IMR-90 (cell line): ENCODE measurements around the gene ANKRD44. TPM values are rescaled to one million over a fixed set of nuclear protein-coding genes. Genes with fewer than 3 reads are reported as not detected.

Experiments
- ATAC-seq: fragments of 200-7000 bp; cut with Tn5 transposase; 2 replicates; pipeline ENCODE4 v1.9.1; 2020; ENCODE audit warnings: low read depth, mild to moderate bottlenecking, moderate library complexity
- BruUV-seq: library from RNA; stranded (reverse); fragments of 400-500 nt; replicated peaks from 2 replicates; lab custom pipeline; 2021; lab: Mats Ljungman, UMichigan
- CTCF ChIA-PET: fragments of 300-600 bp; formaldehyde crosslinking; extraction: SDS; loops from one replicate; lab custom pipeline; 2021; ENCODE audit warnings: antibody characterized with exemption; lab: Yijun Ruan, JAX
- POLR2A ChIA-PET: fragments of 300-600 bp; sonication (Branson Sonifier 250); formaldehyde crosslinking; loops from one replicate; lab custom pipeline; 2022; ENCODE audit warnings: antibody characterized with exemption; ENCODE audit not compliant: unreplicated experiment; lab: Charles Lee
- DNase-seq: peaks from one replicate; pipeline ENCODE4 v3.0.0; 2013
- H2AFZ ChIP-seq: replicated peaks from 2 replicates; pipeline ENCODE3; 2013; ENCODE audit warnings: low read length, mild to moderate bottlenecking; ENCODE audit not compliant: poor library complexity
- H2AK5ac ChIP-seq: 2 replicates; pipeline ENCODE4 v1.6.1; 2013; ENCODE audit warnings: low read depth, low read length, inconsistent platforms
- H2AK9ac ChIP-seq: replicated peaks from 2 replicates; pipeline ENCODE3; 2013; ENCODE audit warnings: mild to moderate bottlenecking, low read depth, low read length, moderate library complexity; ENCODE audit not compliant: poor library complexity
- H2BK120ac ChIP-seq: 2 replicates; pipeline ENCODE4 v1.6.1; 2013; ENCODE audit warnings: low read depth, low read length, inconsistent platforms
- H2BK15ac ChIP-seq: 3 replicates; pipeline ENCODE4 v1.6.1; 2013; ENCODE audit warnings: low read depth, low read length, inconsistent platforms
- H2BK20ac ChIP-seq: 2 replicates; pipeline ENCODE4 v1.6.1; 2013; ENCODE audit warnings: low read depth, mild to moderate bottlenecking, inconsistent platforms, low read length, moderate library complexity
- H2BK5ac ChIP-seq: 2 replicates; pipeline ENCODE4 v1.6.1; 2013; ENCODE audit warnings: mild to moderate bottlenecking, low read depth, low read length, inconsistent platforms; ENCODE audit not compliant: poor library complexity, severe bottlenecking
- H3K14ac ChIP-seq: replicated peaks from 2 replicates; pipeline ENCODE4 v1.6.1; 2013; ENCODE audit warnings: low read depth, low read length, inconsistent platforms
- H3K18ac ChIP-seq: 2 replicates; pipeline ENCODE4 v1.6.1; 2013; ENCODE audit warnings: low read depth, low read length, control low read depth
- H3K23ac ChIP-seq: 2 replicates; pipeline ENCODE4 v1.6.1; 2013; ENCODE audit warnings: low read depth, low read length, inconsistent platforms
- H3K27ac ChIP-seq: 2 replicates; pipeline ENCODE4 v1.5.1; 2013; ENCODE audit warnings: mild to moderate bottlenecking, control low read depth, low read length; ENCODE audit not compliant: insufficient read depth
- H3K27me3 ChIP-seq: 2 replicates; pipeline ENCODE4 v1.6.1; 2013; ENCODE audit warnings: low read length; ENCODE audit not compliant: control insufficient read depth, insufficient read depth
- H3K36me3 ChIP-seq: 2 replicates; pipeline ENCODE4 v1.6.1; 2013; ENCODE audit warnings: low read length, mixed read lengths; ENCODE audit not compliant: control insufficient read depth, insufficient read depth
- H3K4ac ChIP-seq: 2 replicates; pipeline ENCODE4 v1.6.1; 2013; ENCODE audit warnings: low read depth, low read length, inconsistent platforms
- H3K4me1 ChIP-seq: 2 replicates; pipeline ENCODE4 v1.6.1; 2013; ENCODE audit warnings: low read length, mixed read lengths; ENCODE audit not compliant: control insufficient read depth, insufficient read depth
- H3K4me2 ChIP-seq: 2 replicates; pipeline ENCODE4 v1.6.1; 2013; ENCODE audit warnings: low read depth, mild to moderate bottlenecking, control low read depth, low read length, moderate library complexity
- H3K4me3 ChIP-seq: 2 replicates; pipeline ENCODE4 v1.5.1; 2013; ENCODE audit warnings: low read depth, mild to moderate bottlenecking, control low read depth, low read length, moderate library complexity; ENCODE audit not compliant: insufficient read depth
- H3K56ac ChIP-seq: 2 replicates; pipeline ENCODE4 v1.6.1; 2013; ENCODE audit warnings: low read length, inconsistent platforms; ENCODE audit not compliant: insufficient read depth; ENCODE audit errors: extremely low read depth
- H3K79me1 ChIP-seq, 2 experiments: 2 replicates each; pipeline ENCODE4 v1.6.1; 2013; ENCODE audit warnings: low read length in 2 of 2, inconsistent platforms in 1 of 2, low read depth in 1 of 2
- H3K9ac ChIP-seq: 2 replicates; pipeline ENCODE4 v1.6.1; 2013; ENCODE audit warnings: low read depth, low read length, control low read depth
- H3K9me1 ChIP-seq: 2 replicates; pipeline ENCODE4 v1.6.1; 2013; ENCODE audit warnings: low read length, inconsistent platforms; ENCODE audit not compliant: insufficient read depth
- H3K9me3 ChIP-seq: 2 replicates; pipeline ENCODE4 v1.6.1; 2013; ENCODE audit warnings: low read length; ENCODE audit not compliant: control insufficient read depth, insufficient read depth
- H4K20me1 ChIP-seq: 2 replicates; pipeline ENCODE4 v1.6.1; 2013; ENCODE audit warnings: low read length, inconsistent platforms; ENCODE audit not compliant: insufficient read depth
- H4K5ac ChIP-seq: 2 replicates; pipeline ENCODE4 v1.6.1; 2013; ENCODE audit warnings: mild to moderate bottlenecking, low read depth, low read length, control low read depth
- H4K8ac ChIP-seq, 2 experiments: 2 replicates each; pipeline ENCODE4 v1.6.1; 2013; ENCODE audit warnings: low read depth in 2 of 2, low read length in 2 of 2, control low read depth in 1 of 2, inconsistent platforms in 1 of 2
- H4K91ac ChIP-seq: 2 replicates; pipeline ENCODE4 v1.6.1; 2013; ENCODE audit warnings: low read depth, low read length, inconsistent platforms; ENCODE audit not compliant: insufficient read depth
- CEBPB ChIP-seq: IDR thresholded peaks from 2 replicates; pipeline ENCODE4 v1.6.1; 2012; ENCODE audit warnings: low read depth, low read length, improper control_type of control experiment
- CHD1 ChIP-seq: IDR thresholded peaks from 2 replicates; pipeline ENCODE4 v1.6.1; 2012; ENCODE audit warnings: low read depth, low read length, improper control_type of control experiment
- MAFK ChIP-seq: IDR thresholded peaks from 2 replicates; pipeline ENCODE4 v1.6.1; 2012; ENCODE audit warnings: low read depth, low read length, improper control_type of control experiment
- NFE2L2 ChIP-seq: fragments of 150-350 bp; IDR thresholded peaks from 2 replicates; pipeline ENCODE4 v1.6.1; 2016; ENCODE audit warnings: low read depth, mild to moderate bottlenecking, low read length
- WGBS, 2 experiments: methylation state at CpG; one replicate each; pipeline versions ENCODE4 v1.1.5 to v1.1.7; 2013; ENCODE audit warnings: missing lambda C conversion rate in 2 of 2; ENCODE audit not compliant: insufficient read length in 1 of 2; ENCODE audit errors: extremely low coverage in 2 of 2; 5-methylcytosine and 5-hydroxymethylcytosine counted together
- dilution Hi-C: fragments of 300-500 bp; cut with HindIII; formaldehyde crosslinking; loops from one replicate; pipeline ENCODE4 v1.14.3; 2018; ENCODE audit warnings: low sequenced_read_pairs; ENCODE audit not compliant: unreplicated experiment
- in situ Hi-C: fragments of 300-500 bp; cut with MboI; formaldehyde crosslinking; loops from 3 replicates; pipeline ENCODE4 v1.14.3; 2019; ENCODE audit warnings: low sequenced_read_pairs, inconsistent platforms, mixed read lengths
- intact Hi-C: fragments of 100-400 bp; cut with micrococcal nuclease; formaldehyde crosslinking; loops from 2 replicates; pipeline ENCODE4 v1.10.0; 2022
- polyA plus RNA-seq, 3 experiments: library from polyadenylated mRNA; depleted of rRNA; stranded (reverse); fragments of >200 nt; gene quantifications; 2 replicates each; pipeline ENCODE4 v1.2.3, GENCODE V29; 2012; ENCODE audit warnings: low replicate concordance in 1 of 3
- total RNA-seq: library from RNA; depleted of rRNA; stranded (reverse); fragments of >200 nt; gene quantifications from 2 replicates; pipeline ENCODE4 v1.2.3, GENCODE V29; 2012
- TF ChIP-seq, protein P1 (sequence below): fragments of 150-350 bp; IDR thresholded peaks from 2 replicates; pipeline ENCODE4 v1.6.1; 2017; ENCODE audit warnings: mild to moderate bottlenecking, antibody characterized with exemption, low read length, low read depth

Gene ANKRD44
- total and polyA plus RNA-seq, 2 of the 4 experiments (the other 2 are of a cell fraction), result 5.2 to 15.6 TPM

GRCh38 chr2:197052356-197052755 lies 258.2 kb downstream of the ANKRD44 start:
- Histone ChIP-seq H3K79me1 (no peaks in the 10 kb centered on the region), H3K4ac (no peak overlapping the region), H3K14ac (no peak overlapping the region), H2AK5ac (no peak overlapping the region), H2BK15ac (no peak overlapping the region), H2BK20ac (no peak overlapping the region), H3K4me3 (no peak overlapping the region), H2AFZ (no peak overlapping the region), H3K18ac (no peak overlapping the region), H3K9me3 (peaks cover 2% of the 10 kb centered on the region; the same call in 1 of the 2 replicates), H3K27ac (no peak overlapping the region), H3K27me3 (no peaks in the 10 kb centered on the region), H4K20me1 (no peaks in the 10 kb centered on the region), H2AK9ac (no peak overlapping the region), H4K5ac (no peak overlapping the region), H3K9ac (no peak overlapping the region), H4K8ac (no peak overlapping the region), H3K4me2 (no peak overlapping the region), H4K91ac (no peak overlapping the region), H3K9me1 (no peaks in the 10 kb centered on the region), H3K36me3 (no peaks in the 10 kb centered on the region), H3K56ac (no peak overlapping the region), H2BK120ac (no peak overlapping the region), H2BK5ac (no peak overlapping the region), H3K23ac (no peak overlapping the region), H3K4me1 (no peaks in the 10 kb centered on the region)
- POLR2A ChIA-PET, result no interaction called here
- ATAC-seq (no peak), DNase-seq (no peak)
- CTCF ChIA-PET, result no interaction called here
- intact Hi-C loops, result no loop called here
- no peak for TF ChIP-seq NFE2L2
- TF ChIP-seq CEBPB, result no peak
- TF ChIP-seq, protein P1, sequence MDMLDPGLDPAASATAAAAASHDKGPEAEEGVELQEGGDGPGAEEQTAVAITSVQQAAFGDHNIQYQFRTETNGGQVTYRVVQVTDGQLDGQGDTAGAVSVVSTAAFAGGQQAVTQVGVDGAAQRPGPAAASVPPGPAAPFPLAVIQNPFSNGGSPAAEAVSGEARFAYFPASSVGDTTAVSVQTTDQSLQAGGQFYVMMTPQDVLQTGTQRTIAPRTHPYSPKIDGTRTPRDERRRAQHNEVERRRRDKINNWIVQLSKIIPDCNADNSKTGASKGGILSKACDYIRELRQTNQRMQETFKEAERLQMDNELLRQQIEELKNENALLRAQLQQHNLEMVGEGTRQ, result no peak
- TF ChIP-seq CHD1, result no peak
- TF ChIP-seq MAFK, result no peak
- dilution Hi-C loops, result no loop called here
- BruUV-seq, result no TSS peak
- WGBS, 2 experiments, result no CpG with 5 or more reads among the region's 4 CpGs
- in situ Hi-C loops, result no loop called here
